HEK293 (cell line): ENCODE results near the gene STUB1.

Experiments used
- EGR2 ChIP-seq: fragments of 450-650 bp; formaldehyde crosslinking; IDR thresholded peaks from 2 replicates; pipeline ENCODE4 v1.5.1; 2016; ENCODE audit warnings: low read depth, missing biosample characterization, missing genetic modification characterization
- FEZF1 ChIP-seq: fragments of 450-650 bp; formaldehyde crosslinking; IDR thresholded peaks from 2 replicates; pipeline ENCODE4 v1.5.1; 2016; ENCODE audit warnings: missing biosample characterization, missing genetic modification characterization
- GFI1B ChIP-seq: fragments of 450-650 bp; formaldehyde crosslinking; IDR thresholded peaks from 2 replicates; pipeline ENCODE4 v1.5.1; 2016; ENCODE audit warnings: missing biosample characterization, missing genetic modification characterization
- GLI2 ChIP-seq: fragments of 450-650 bp; formaldehyde crosslinking; IDR thresholded peaks from 2 replicates; pipeline ENCODE4; 2017; ENCODE audit warnings: missing biosample characterization, missing genetic modification characterization, low read depth, borderline replicate concordance
- KLF9 ChIP-seq: fragments of 450-650 bp; formaldehyde crosslinking; IDR thresholded peaks from 2 replicates; pipeline ENCODE4 v1.5.1; 2016; ENCODE audit warnings: missing biosample characterization, missing genetic modification characterization, low read depth
- OSR2 ChIP-seq: fragments of 450-650 bp; formaldehyde crosslinking; IDR thresholded peaks from 2 replicates; pipeline ENCODE4 v1.5.1; 2016; ENCODE audit warnings: missing biosample characterization, missing genetic modification characterization
- RBAK ChIP-seq: fragments of 450-650 bp; formaldehyde crosslinking; IDR thresholded peaks from 2 replicates; pipeline ENCODE4 v1.5.1; 2016; ENCODE audit warnings: missing biosample characterization, missing genetic modification characterization
- SP7 ChIP-seq: fragments of 450-650 bp; formaldehyde crosslinking; IDR thresholded peaks from 2 replicates; pipeline ENCODE4 v1.5.1; 2016; ENCODE audit warnings: missing biosample characterization, missing genetic modification characterization
- YY1 ChIP-seq: fragments of 450-650 bp; formaldehyde crosslinking; IDR thresholded peaks from 2 replicates; pipeline ENCODE4 v1.5.1; 2018; ENCODE audit warnings: missing biosample characterization, missing genetic modification characterization
- ZBTB17 ChIP-seq: fragments of 450-650 bp; formaldehyde crosslinking; IDR thresholded peaks from 2 replicates; pipeline ENCODE4 v1.5.1; 2016; ENCODE audit warnings: missing biosample characterization, missing genetic modification characterization
- ZFP41 ChIP-seq: fragments of 450-650 bp; formaldehyde crosslinking; IDR thresholded peaks from 2 replicates; pipeline ENCODE4 v1.5.1; 2016; ENCODE audit warnings: missing biosample characterization, missing genetic modification characterization, borderline replicate concordance
- ZIC2 ChIP-seq: fragments of 450-650 bp; formaldehyde crosslinking; IDR thresholded peaks from 2 replicates; pipeline ENCODE4 v1.5.1; 2016; ENCODE audit warnings: missing biosample characterization, missing genetic modification characterization
- ZNF24 ChIP-seq: fragments of 450-650 bp; formaldehyde crosslinking; IDR thresholded peaks from 2 replicates; pipeline ENCODE4 v1.5.1; 2016; ENCODE audit warnings: missing biosample characterization, missing genetic modification characterization
- ZNF292 ChIP-seq: fragments of 450-650 bp; formaldehyde crosslinking; IDR thresholded peaks from 2 replicates; pipeline ENCODE4 v1.5.1; 2016; ENCODE audit warnings: low read depth, missing biosample characterization, missing genetic modification characterization, borderline replicate concordance
- ZNF302 ChIP-seq: fragments of 450-650 bp; formaldehyde crosslinking; IDR thresholded peaks from 2 replicates; pipeline ENCODE4 v1.5.1; 2016; ENCODE audit warnings: missing biosample characterization, missing genetic modification characterization, low read depth
- ZNF350 ChIP-seq: fragments of 450-650 bp; formaldehyde crosslinking; IDR thresholded peaks from 2 replicates; pipeline ENCODE4 v1.5.0; 2017; ENCODE audit warnings: missing biosample characterization, mild to moderate bottlenecking, missing genetic modification characterization
- ZNF37A ChIP-seq: fragments of 450-650 bp; IDR thresholded peaks from 2 replicates; pipeline ENCODE4 v1.5.1; 2018; ENCODE audit warnings: missing biosample characterization, missing genetic modification characterization
- ZNF391 ChIP-seq: fragments of 450-650 bp; formaldehyde crosslinking; IDR thresholded peaks from 2 replicates; pipeline ENCODE4 v1.5.1; 2016; ENCODE audit warnings: low read depth, missing biosample characterization, missing genetic modification characterization, borderline replicate concordance
- ZNF423 ChIP-seq: fragments of 450-650 bp; formaldehyde crosslinking; IDR thresholded peaks from 2 replicates; pipeline ENCODE4 v1.5.1; 2016; ENCODE audit warnings: missing biosample characterization, missing genetic modification characterization
- ZNF449 ChIP-seq: fragments of 450-650 bp; formaldehyde crosslinking; IDR thresholded peaks from 2 replicates; pipeline ENCODE4 v1.5.1; 2017; ENCODE audit warnings: missing biosample characterization, mild to moderate bottlenecking, missing genetic modification characterization, moderate library complexity
- ZNF561 ChIP-seq: fragments of 450-650 bp; IDR thresholded peaks from 2 replicates; pipeline ENCODE4 v1.5.1; 2018; ENCODE audit warnings: missing biosample characterization, missing genetic modification characterization, borderline replicate concordance
- ZNF596 ChIP-seq: fragments of 450-650 bp; IDR thresholded peaks from 2 replicates; pipeline ENCODE4 v1.5.0; 2018; ENCODE audit warnings: missing biosample characterization, mild to moderate bottlenecking, missing genetic modification characterization, moderate library complexity
- ZNF629 ChIP-seq: fragments of 450-650 bp; formaldehyde crosslinking; IDR thresholded peaks from 2 replicates; pipeline ENCODE4 v1.5.1; 2017; ENCODE audit warnings: missing biosample characterization, missing genetic modification characterization
- ZNF645 ChIP-seq: fragments of 450-650 bp; formaldehyde crosslinking; IDR thresholded peaks from 2 replicates; pipeline ENCODE4; 2016; ENCODE audit warnings: missing biosample characterization, missing genetic modification characterization
- ZNF658 ChIP-seq: fragments of 450-650 bp; formaldehyde crosslinking; IDR thresholded peaks from 2 replicates; pipeline ENCODE4; 2016; ENCODE audit warnings: missing biosample characterization, missing genetic modification characterization
- ZNF660 ChIP-seq: fragments of 450-650 bp; IDR thresholded peaks from 2 replicates; pipeline ENCODE4 v1.5.1; 2018; ENCODE audit warnings: missing biosample characterization, mild to moderate bottlenecking, missing genetic modification characterization
- ZNF837 ChIP-seq: fragments of 450-650 bp; formaldehyde crosslinking; IDR thresholded peaks from 2 replicates; pipeline ENCODE4 v1.5.1; 2016; ENCODE audit warnings: missing biosample characterization, missing genetic modification characterization
- TF ChIP-seq, protein P1 (sequence below): fragments of 450-650 bp; formaldehyde crosslinking; IDR thresholded peaks from 2 replicates; pipeline ENCODE4 v1.5.1; 2017; ENCODE audit warnings: missing biosample characterization, missing genetic modification characterization
- TF ChIP-seq, protein P2 (sequence below): fragments of 450-650 bp; formaldehyde crosslinking; IDR thresholded peaks from 2 replicates; pipeline ENCODE4 v1.5.1; 2016; ENCODE audit warnings: missing biosample characterization, missing genetic modification characterization
- TF ChIP-seq, protein P3 (sequence below): fragments of 450-650 bp; formaldehyde crosslinking; IDR thresholded peaks from 2 replicates; pipeline ENCODE4 v1.5.1; 2017; ENCODE audit warnings: missing biosample characterization, missing genetic modification characterization
- TF ChIP-seq, protein P4 (sequence below): fragments of 450-650 bp; formaldehyde crosslinking; IDR thresholded peaks from 2 replicates; pipeline ENCODE4 v1.5.1; 2016; ENCODE audit warnings: missing biosample characterization, missing genetic modification characterization

STUB1 gene

DNA sequence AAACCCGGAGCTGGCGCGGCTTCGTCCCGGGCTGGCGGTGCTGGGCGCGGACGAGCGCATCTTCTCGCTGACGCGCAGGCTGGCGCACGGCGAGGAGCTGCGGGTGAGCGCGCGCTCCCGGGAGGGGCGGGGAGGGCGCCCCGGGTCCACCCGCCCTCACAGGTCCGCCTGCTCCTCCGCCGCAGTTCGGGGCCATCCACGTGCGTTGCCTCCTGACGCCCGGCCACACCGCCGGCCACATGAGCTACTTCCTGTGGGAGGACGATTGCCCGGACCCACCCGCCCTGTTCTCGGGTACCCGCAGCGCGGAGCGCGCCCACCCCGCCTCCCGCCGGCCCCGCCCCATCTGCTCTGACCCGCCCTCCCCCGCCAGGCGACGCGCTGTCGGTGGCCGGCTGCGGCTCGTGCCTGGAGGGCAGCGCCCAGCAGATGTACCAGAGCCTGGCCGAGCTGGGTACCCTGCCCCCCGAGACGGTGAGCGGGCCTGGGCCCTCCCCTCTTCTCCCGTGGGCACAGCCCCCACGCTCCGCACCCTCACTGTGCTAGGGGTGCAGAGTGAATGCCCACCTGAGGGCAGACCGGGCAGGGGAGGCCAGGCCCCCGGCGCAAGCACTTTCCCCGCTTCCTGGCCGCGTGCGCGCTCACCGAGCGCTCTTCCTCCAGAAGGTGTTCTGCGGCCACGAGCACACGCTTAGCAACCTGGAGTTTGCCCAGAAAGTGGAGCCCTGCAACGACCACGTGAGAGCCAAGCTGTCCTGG lies 48.1 kb downstream of the STUB1 start (continued):
- TF ChIP-seq ZNF561 (tag by site-specific recombination) (no peak), RBAK (tag by site-specific recombination) (no peak), ZNF596 (tag by site-specific recombination) (no peak), ZNF37A (tag by site-specific recombination) (no peak), FEZF1 (no peak), GLI2 (tag by site-specific recombination) (no peak), OSR2 (no peak), ZNF423 (tag by site-specific recombination) (no peak), ZNF302 (no peak), ZNF658 (tag by site-specific recombination) (no peak), ZIC2 (tag by site-specific recombination) (peak; percentile 78), ZNF660 (tag by site-specific recombination) (no peak), KLF9 (peak; percentile 80), ZFP41 (tag by site-specific recombination) (no peak), EGR2 (tag by site-specific recombination) (peak; percentile 11; the same call in 1 of the 2 replicates), ZNF629 (tag by site-specific recombination) (peak; percentile 46; the same call in 1 of the 2 replicates), YY1 (tag by site-specific recombination) (no peak), ZNF350 (tag by site-specific recombination) (no peak), ZNF391 (tag by site-specific recombination) (no peak), ZNF837 (tag by site-specific recombination) (no peak), SP7 (tag by site-specific recombination) (0 out of 2 replicates have a peak, but pooled peaks have one; percentile 24), ZNF449 (peak; percentile 65), ZNF24 (tag by site-specific recombination) (no peak), ZNF645 (tag by site-specific recombination) (no peak), GFI1B (tag by site-specific recombination) (no peak), ZNF292 (tag by site-specific recombination) (no peak), ZBTB17 (tag by site-specific recombination) (peak; percentile 32; the same call in 1 of the 2 replicates)
- TF ChIP-seq, protein P1, sequence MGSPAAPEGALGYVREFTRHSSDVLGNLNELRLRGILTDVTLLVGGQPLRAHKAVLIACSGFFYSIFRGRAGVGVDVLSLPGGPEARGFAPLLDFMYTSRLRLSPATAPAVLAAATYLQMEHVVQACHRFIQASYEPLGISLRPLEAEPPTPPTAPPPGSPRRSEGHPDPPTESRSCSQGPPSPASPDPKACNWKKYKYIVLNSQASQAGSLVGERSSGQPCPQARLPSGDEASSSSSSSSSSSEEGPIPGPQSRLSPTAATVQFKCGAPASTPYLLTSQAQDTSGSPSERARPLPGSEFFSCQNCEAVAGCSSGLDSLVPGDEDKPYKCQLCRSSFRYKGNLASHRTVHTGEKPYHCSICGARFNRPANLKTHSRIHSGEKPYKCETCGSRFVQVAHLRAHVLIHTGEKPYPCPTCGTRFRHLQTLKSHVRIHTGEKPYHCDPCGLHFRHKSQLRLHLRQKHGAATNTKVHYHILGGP (tag by site-specific recombination), result no peak
- TF ChIP-seq, protein P2, sequence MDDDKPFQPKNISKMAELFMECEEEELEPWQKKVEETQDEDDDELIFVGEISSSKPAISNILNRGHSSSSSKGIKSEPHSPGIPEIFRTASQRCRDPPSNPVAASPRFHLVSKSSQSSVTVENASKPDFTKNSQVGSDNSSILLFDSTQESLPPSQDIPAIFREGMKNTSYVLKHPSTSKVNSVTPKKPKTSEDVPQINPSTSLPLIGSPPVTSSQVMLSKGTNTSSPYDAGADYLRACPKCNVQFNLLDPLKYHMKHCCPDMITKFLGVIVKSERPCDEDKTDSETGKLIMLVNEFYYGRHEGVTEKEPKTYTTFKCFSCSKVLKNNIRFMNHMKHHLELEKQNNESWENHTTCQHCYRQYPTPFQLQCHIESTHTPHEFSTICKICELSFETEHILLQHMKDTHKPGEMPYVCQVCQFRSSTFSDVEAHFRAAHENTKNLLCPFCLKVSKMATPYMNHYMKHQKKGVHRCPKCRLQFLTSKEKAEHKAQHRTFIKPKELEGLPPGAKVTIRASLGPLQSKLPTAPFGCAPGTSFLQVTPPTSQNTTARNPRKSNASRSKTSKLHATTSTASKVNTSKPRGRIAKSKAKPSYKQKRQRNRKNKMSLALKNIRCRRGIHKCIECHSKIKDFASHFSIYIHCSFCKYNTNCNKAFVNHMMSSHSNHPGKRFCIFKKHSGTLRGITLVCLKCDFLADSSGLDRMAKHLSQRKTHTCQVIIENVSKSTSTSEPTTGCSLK (tag by site-specific recombination), result no peak
- TF ChIP-seq, protein P3, sequence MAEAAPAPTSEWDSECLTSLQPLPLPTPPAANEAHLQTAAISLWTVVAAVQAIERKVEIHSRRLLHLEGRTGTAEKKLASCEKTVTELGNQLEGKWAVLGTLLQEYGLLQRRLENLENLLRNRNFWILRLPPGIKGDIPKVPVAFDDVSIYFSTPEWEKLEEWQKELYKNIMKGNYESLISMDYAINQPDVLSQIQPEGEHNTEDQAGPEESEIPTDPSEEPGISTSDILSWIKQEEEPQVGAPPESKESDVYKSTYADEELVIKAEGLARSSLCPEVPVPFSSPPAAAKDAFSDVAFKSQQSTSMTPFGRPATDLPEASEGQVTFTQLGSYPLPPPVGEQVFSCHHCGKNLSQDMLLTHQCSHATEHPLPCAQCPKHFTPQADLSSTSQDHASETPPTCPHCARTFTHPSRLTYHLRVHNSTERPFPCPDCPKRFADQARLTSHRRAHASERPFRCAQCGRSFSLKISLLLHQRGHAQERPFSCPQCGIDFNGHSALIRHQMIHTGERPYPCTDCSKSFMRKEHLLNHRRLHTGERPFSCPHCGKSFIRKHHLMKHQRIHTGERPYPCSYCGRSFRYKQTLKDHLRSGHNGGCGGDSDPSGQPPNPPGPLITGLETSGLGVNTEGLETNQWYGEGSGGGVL (tag by site-specific recombination), result no peak
- TF ChIP-seq, protein P4, sequence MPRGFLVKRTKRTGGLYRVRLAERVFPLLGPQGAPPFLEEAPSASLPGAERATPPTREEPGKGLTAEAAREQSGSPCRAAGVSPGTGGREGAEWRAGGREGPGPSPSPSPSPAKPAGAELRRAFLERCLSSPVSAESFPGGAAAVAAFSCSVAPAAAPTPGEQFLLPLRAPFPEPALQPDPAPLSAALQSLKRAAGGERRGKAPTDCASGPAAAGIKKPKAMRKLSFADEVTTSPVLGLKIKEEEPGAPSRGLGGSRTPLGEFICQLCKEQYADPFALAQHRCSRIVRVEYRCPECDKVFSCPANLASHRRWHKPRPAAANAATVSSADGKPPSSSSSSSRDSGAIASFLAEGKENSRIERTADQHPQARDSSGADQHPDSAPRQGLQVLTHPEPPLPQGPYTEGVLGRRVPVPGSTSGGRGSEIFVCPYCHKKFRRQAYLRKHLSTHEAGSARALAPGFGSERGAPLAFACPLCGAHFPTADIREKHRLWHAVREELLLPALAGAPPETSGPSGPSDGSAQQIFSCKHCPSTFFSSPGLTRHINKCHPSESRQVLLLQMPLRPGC (tag by site-specific recombination), result no peak
